Endothelial cell of umbilical vein (primary cell): ENCODE data around the gene CXCL13. TPM values are rescaled to one million over a fixed set of nuclear protein-coding genes. Genes with fewer than 3 reads are reported as not detected.
A peak's percentile ranks its signal among the peaks of the same experiment; 100 is the strongest.

Experiments used
- BruUV-seq: library from RNA; stranded (reverse); fragments of 400-500 nt; replicated peaks from 2 replicates; lab custom pipeline; 2021; lab: Mats Ljungman, UMichigan
- CTCF ChIA-PET: fragments of 300-600, 350-600 bp; sonication (Branson Sonifier 250); formaldehyde crosslinking; loops from one replicate; lab custom pipeline; 2021; ENCODE audit warnings: antibody characterized with exemption, inconsistent platforms; lab: Charles Lee
- POLR2A ChIA-PET: fragments of 300-600, 350-600 bp; sonication (Branson Sonifier 250); formaldehyde crosslinking; loops from one replicate; lab custom pipeline; 2021; ENCODE audit warnings: antibody characterized with exemption, inconsistent platforms; lab: Charles Lee
- DNase-seq: peaks from one replicate; pipeline ENCODE4 v3.0.0-alpha.2; 2011; ENCODE audit warnings: low read depth, low spot score
- FAIRE-seq: peaks from 2 replicates; lab custom pipeline; 2011; peaks lifted over from hg19 to GRCh38; lab: Jason Lieb, UNC
- H2AFZ ChIP-seq: 2 replicates; pipeline ENCODE4 v1.6.0; 2012; ENCODE audit warnings: low read depth, low read length, control low read depth, inconsistent platforms
- H3K27ac ChIP-seq: 2 replicates; pipeline ENCODE4 v1.5.1; 2011; ENCODE audit warnings: low read depth, mild to moderate bottlenecking, control low read depth, low read length, moderate library complexity; ENCODE audit not compliant: insufficient read depth
- H3K27me3 ChIP-seq, 2 experiments: 2 replicates each; pipeline versions ENCODE4 v1.6.0 to v1.6.1; 2011; ENCODE audit warnings: low read length in 2 of 2, mixed read lengths in 1 of 2; ENCODE audit not compliant: control insufficient read depth in 2 of 2, insufficient read depth in 2 of 2
- H3K36me3 ChIP-seq, 2 experiments: 2 replicates in 1 of 2; 3 replicates in 1 of 2; pipeline ENCODE4 v1.5.1; 2011; ENCODE audit warnings: low read length in 2 of 2, mild to moderate bottlenecking in 1 of 2, moderate library complexity in 1 of 2; ENCODE audit not compliant: control insufficient read depth in 2 of 2, insufficient read depth in 2 of 2; ENCODE audit errors: extremely low read depth in 1 of 2
- H3K4me1 ChIP-seq: 3 replicates; pipeline ENCODE4 v1.5.1; 2011; ENCODE audit warnings: mild to moderate bottlenecking, low read length; ENCODE audit not compliant: control insufficient read depth, insufficient read depth; ENCODE audit errors: extremely low read depth
- H3K4me2 ChIP-seq: 2 replicates; pipeline ENCODE4 v1.6.1; 2011; ENCODE audit warnings: low read length, control low read depth, mixed read lengths; ENCODE audit not compliant: insufficient read depth
- H3K4me3 ChIP-seq, 3 experiments: fragments of 200-600 bp in 1 of 3; sonication (generic), shearing (Covaris generic) in 1 of 3; replicated peaks in 1 of 3; 2 replicates each; pipeline ENCODE4 v1.5.1; 2011 to 2016; ENCODE audit warnings: control low read depth in 3 of 3, low read length in 3 of 3, mild to moderate bottlenecking in 2 of 3, inconsistent platforms in 1 of 3, low read depth in 1 of 3, moderate library complexity in 1 of 3; ENCODE audit not compliant: insufficient read depth in 1 of 3
- H3K79me2 ChIP-seq: 2 replicates; pipeline ENCODE4 v1.6.0; 2012; ENCODE audit warnings: low read length, inconsistent platforms; ENCODE audit not compliant: control insufficient read depth, insufficient read depth
- H3K9ac ChIP-seq: replicated peaks from 2 replicates; pipeline ENCODE3; 2011; ENCODE audit warnings: low read length, control low read depth; ENCODE audit not compliant: insufficient read depth; ENCODE audit errors: extremely low read depth
- H3K9me1 ChIP-seq: replicated peaks from 3 replicates; pipeline ENCODE4 v1.6.0; 2011; ENCODE audit warnings: mild to moderate bottlenecking, low read length; ENCODE audit not compliant: control insufficient read depth, insufficient read depth; ENCODE audit errors: extremely low read depth
- H3K9me3 ChIP-seq: replicated peaks from 2 replicates; pipeline ENCODE4 v1.5.1; 2012; ENCODE audit warnings: low read length, inconsistent platforms; ENCODE audit not compliant: control insufficient read depth, insufficient read depth
- H4K20me1 ChIP-seq: replicated peaks from 2 replicates; pipeline ENCODE3; 2011; ENCODE audit warnings: mild to moderate bottlenecking, low read length; ENCODE audit not compliant: control insufficient read depth, insufficient read depth; ENCODE audit errors: extremely low read depth
- CTCF ChIP-seq, 2 donors: IDR thresholded peaks; 1 replicate in 1 of 2; 2 replicates in 1 of 2; pipeline ENCODE4 v1.5.1; 2011; ENCODE audit warnings: low read length in 2 of 2, mild to moderate bottlenecking in 2 of 2, moderate library complexity in 2 of 2, control low read depth in 1 of 2, inconsistent platforms in 1 of 2, low read depth in 1 of 2; ENCODE audit not compliant: insufficient read depth in 1 of 2; ENCODE audit errors: extremely low read depth in 1 of 2
- FOS ChIP-seq: IDR thresholded peaks from 2 replicates; pipeline ENCODE4 v1.6.1; 2011; ENCODE audit warnings: mild to moderate bottlenecking, low read length, moderate library complexity, borderline replicate concordance; ENCODE audit not compliant: insufficient read depth
- MAX ChIP-seq: IDR thresholded peaks from 2 replicates; pipeline ENCODE4 v1.6.1; 2011; ENCODE audit not compliant: insufficient read depth, insufficient read length
- MYC ChIP-seq: IDR thresholded peaks from one replicate; pipeline ENCODE4 v1.6.1; 2011; ENCODE audit warnings: mild to moderate bottlenecking, low read depth, low read length
- POLR2A ChIP-seq: IDR thresholded peaks from 2 replicates; pipeline ENCODE4 v1.6.1; 2012; ENCODE audit warnings: low read depth, mild to moderate bottlenecking, control low read depth, low read length
- POLR2AphosphoS5 ChIP-seq: IDR thresholded peaks from 2 replicates; pipeline ENCODE4 v1.6.1; 2012; ENCODE audit warnings: low read depth, mild to moderate bottlenecking, control low read depth, low read length, moderate library complexity; ENCODE audit not compliant: insufficient read depth
- dilution Hi-C: fragments of 300-500 bp; cut with MboI; formaldehyde crosslinking; loops from one replicate; pipeline ENCODE4 v1.15.0; 2019; ENCODE audit warnings: low sequenced_read_pairs; ENCODE audit not compliant: extremely low pct_ligation_motif_present
- intact Hi-C: fragments of 100-400 bp; cut with micrococcal nuclease; formaldehyde crosslinking; loops from one replicate; pipeline ENCODE4 v1.10.0; 2022
- polyA plus RNA-seq, 4 experiments: library from polyadenylated mRNA; depleted of rRNA in 3 of 4; stranded (reverse) in 3 of 4; unstranded in 1 of 4; fragments of >200 nt; gene quantifications; 2 replicates each; pipeline versions ENCODE4 v1.2.1 to v1.2.3, GENCODE V29; 2011 to 2012; ENCODE audit warnings: missing spikeins in 1 of 4
- total RNA-seq: library from RNA; stranded (reverse); gene quantifications from 2 replicates; pipeline ENCODE4 v1.2.3, GENCODE V29; 2021

CXCL13 gene
- total and polyA plus RNA-seq, 2 donors (not counting 3 experiments of a cell fraction or from before 2014, with no cell fraction given): not detected

- Histone ChIP-seq H3K79me2 (no peaks in the 10 kb centered on the region), H3K27me3 (peaks cover 5 to 19% of the 10 kb centered on the region in 2 experiments), H2AFZ (no peak overlapping the region), H3K9ac (no peak overlapping the region), H4K20me1 (no peaks in the 10 kb centered on the region), H3K9me3 (no peaks in the 10 kb centered on the region), H3K4me3 (no peak overlapping the region), H3K4me2 (no peak overlapping the region), H3K27ac (no peak overlapping the region), H3K9me1 (no peaks in the 10 kb centered on the region), H3K36me3 (no peaks in the 10 kb centered on the region), H3K4me1 (no peaks in the 10 kb centered on the region)
- ChIA-PET POLR2A (no interaction called here), CTCF (interaction anchor here (0.6 to 3.0 kb wide), 39 partner anchors 9 to 543 kb away, joined by 3 to 39 read pairs (median 5); no protein-coding TSS in a partner anchor)
- intact Hi-C loops (loop anchor here (1.0 to 2.0 kb wide), 2 partner anchors 215 to 360 kb away; no protein-coding TSS in a partner anchor), dilution Hi-C loops (no loop called here)
- BruUV-seq: no TSS peak
- FAIRE-seq: peak; percentile 73
- peak; percentile 29 for DNase-seq
- TF ChIP-seq POLR2AphosphoS5 (no peak), CTCF (IDR thresholded peaks at IDR 0.05; ENCODE audit: extremely low read depth in 1 of 2, insufficient read depth in 1 of 2, low read depth in 1 of 2, low read length in 2 of 2) (peak; percentile 63 to 76), POLR2A (no peak), MAX (no peak), MYC (no peak), FOS (no peak)
Observed at GRCh38 chr4:77600521-77601451, 4.8 kb upstream of the CXCL13 start.
